Osteoblast (primary cell): ENCODE results near the gene CTR9. TPM values are rescaled to one million over a fixed set of nuclear protein-coding genes. Genes with fewer than 3 reads are reported as not detected.

Source experiments
- DNase-seq: peaks from one replicate; pipeline ENCODE4 v3.0.0; 2011; ENCODE audit warnings: low spot score, mixed read lengths; ENCODE audit not compliant: insufficient read length; ENCODE audit errors: missing footprints
- H2AFZ ChIP-seq: 2 replicates; pipeline ENCODE4 v1.6.0; 2011; ENCODE audit warnings: mild to moderate bottlenecking, low read length
- H3K27ac ChIP-seq: 2 replicates; pipeline ENCODE4 v1.5.1; 2011; ENCODE audit warnings: mild to moderate bottlenecking, low read depth, low read length, moderate library complexity
- H3K27me3 ChIP-seq: 2 replicates; pipeline ENCODE4 v1.6.0; 2012; ENCODE audit warnings: mild to moderate bottlenecking, control low read depth, inconsistent platforms, low read length, moderate library complexity; ENCODE audit not compliant: insufficient read depth
- H3K36me3 ChIP-seq: 2 replicates; pipeline ENCODE4 v1.5.1; 2011; ENCODE audit warnings: mild to moderate bottlenecking, low read length, control low read depth, moderate library complexity; ENCODE audit not compliant: insufficient read depth
- H3K4me1 ChIP-seq: 2 replicates; pipeline ENCODE4 v1.5.1; 2011; ENCODE audit warnings: mild to moderate bottlenecking, low read length, control low read depth, moderate library complexity; ENCODE audit not compliant: insufficient read depth
- H3K4me2 ChIP-seq: 2 replicates; pipeline ENCODE4 v1.6.0; 2011; ENCODE audit warnings: mild to moderate bottlenecking, low read length; ENCODE audit not compliant: insufficient read depth
- H3K4me3 ChIP-seq: fragments of 200-600 bp; sonication (generic); 3 replicates; pipeline ENCODE4 v1.5.1; 2012; ENCODE audit warnings: mild to moderate bottlenecking, low read length, inconsistent platforms; ENCODE audit not compliant: insufficient read depth
- H3K79me2 ChIP-seq: 2 replicates; pipeline ENCODE4 v1.6.0; 2012; ENCODE audit warnings: mild to moderate bottlenecking, low read length, control low read depth, inconsistent platforms; ENCODE audit not compliant: insufficient read depth
- H3K9me3 ChIP-seq: 2 replicates; pipeline ENCODE4 v1.5.1; 2011; ENCODE audit warnings: low read depth, low read length, control low read depth
- H4K20me1 ChIP-seq: 2 replicates; pipeline ENCODE4 v1.6.0; 2012; ENCODE audit warnings: mild to moderate bottlenecking, low read length, control low read depth; ENCODE audit not compliant: insufficient read depth
- CTCF ChIP-seq: IDR thresholded peaks from 2 replicates; pipeline ENCODE4 v1.5.1; 2011; ENCODE audit warnings: mild to moderate bottlenecking, low read depth, low read length, moderate library complexity; ENCODE audit errors: extremely low read depth
- small RNA-seq: library from RNA; depleted of rRNA; stranded (forward); fragments of <200 nt; gene quantifications from one replicate; pipeline ENCODE3, GENCODE V24; 2012
- total RNA-seq: library from RNA; depleted of rRNA; stranded (reverse); fragments of >200 nt; gene quantifications from 2 replicates; pipeline ENCODE4 v1.2.3, GENCODE V29; 2012

CTR9 gene
- total RNA-seq, 1 donor: 25.0 TPM

GRCh38 chr11:10828402-10828801, 77.4 kb downstream of the CTR9 start:
- TF ChIP-seq CTCF: no peak
- no peaks in the 10 kb centered on the region for H3K4me1 ChIP-seq

GRCh38 chr11:10829139-10829538, 78.1 kb downstream of the CTR9 start:
- Histone ChIP-seq H3K4me3 (no peak overlapping the region), H3K4me1 (no peaks in the 10 kb centered on the region), H3K27ac (no peak overlapping the region), H4K20me1 (no peaks in the 10 kb centered on the region), H3K27me3 (no peaks in the 10 kb centered on the region), H3K36me3 (no peaks in the 10 kb centered on the region), H3K79me2 (no peaks in the 10 kb centered on the region), H2AFZ (no peak overlapping the region), H3K4me2 (no peak overlapping the region), H3K9me3 (no peaks in the 10 kb centered on the region)
- no peak for TF ChIP-seq CTCF
- DNase-seq: no peak

More at GRCh38 chr11:10828402-10828801, 77.4 kb downstream of the CTR9 start:
- H3K79me2 ChIP-seq: no peaks in the 10 kb centered on the region
- H2AFZ ChIP-seq: no peak overlapping the region
- no peaks in the 10 kb centered on the region for H3K27me3 ChIP-seq
- H3K4me3 ChIP-seq: no peak overlapping the region
- H3K9me3 ChIP-seq: no peaks in the 10 kb centered on the region
- no peak for DNase-seq
- H4K20me1 ChIP-seq: no peaks in the 10 kb centered on the region
- no peak overlapping the region for H3K4me2 ChIP-seq
- H3K36me3 ChIP-seq: no peaks in the 10 kb centered on the region
- no peak overlapping the region for H3K27ac ChIP-seq

Small RNAs within 50 kb of the gene (small RNA-seq; reads per million reads assigned to genes)
- gene RF00019: not detected
- not detected for gene SNORD97

Other genes starting within 250 kb of the CTR9 start
- gene RNF141, start 210.1 kb upstream of the CTR9 start, total RNA-seq: 27.4 and 29.3 TPM in 2 replicates
- not detected in 2 replicates for gene LYVE1, start 182.6 kb upstream of the CTR9 start, total RNA-seq
- gene IRAG1, start 57.5 kb upstream of the CTR9 start, total RNA-seq: 2.7 and 4.3 TPM in 2 replicates
- gene EIF4G2, start 57.7 kb downstream of the CTR9 start, total RNA-seq: 748 and 782 TPM in 2 replicates
- 29.7 and 32.7 TPM in 2 replicates for gene ZBED5, start 106.8 kb downstream of the CTR9 start, total RNA-seq